DMS 273 (cell line): ENCODE data around the gene CC2D1A.

Experiments used
- DNase-seq: peaks from one replicate; lab custom pipeline; 2025; ENCODE audit not compliant: unreplicated experiment; lab: John Stamatoyannopoulos, UW

CC2D1A gene

DNA sequence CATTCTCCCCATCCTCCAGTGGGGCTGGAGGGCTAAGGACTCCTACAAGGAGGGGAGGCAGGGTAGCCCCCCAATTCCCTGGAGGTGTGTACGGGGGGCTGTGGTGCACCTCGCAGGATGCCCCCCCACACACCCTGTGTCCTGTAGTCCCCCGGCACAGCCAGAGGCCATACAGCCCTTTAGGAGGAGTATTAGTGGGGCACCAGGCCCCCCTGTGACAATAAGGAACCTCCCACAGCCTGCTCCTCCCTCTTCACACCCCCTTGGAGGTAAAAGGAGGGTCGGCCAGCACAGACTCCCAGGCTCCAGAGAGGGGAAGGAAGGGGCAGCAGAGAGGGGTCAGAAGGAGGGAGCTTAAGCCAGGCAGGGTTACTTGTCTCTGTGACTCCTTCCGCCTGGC, 29.2 kb upstream of the CC2D1A start, which contains the start of gene NANOS3:
Gene NANOS3, plus strand, starts transcription at position 301 of the 400 bp plus-strand sequence. CDS start 115 bp downstream, outside the sequence.
- DNase-seq, result no peak

GRCh38 chr19:13877303-13877702, 28.7 kb upstream of the CC2D1A start:
- DNase-seq, result no peak

- peak; percentile 97 for DNase-seq
Measured at GRCh38 chr19:13880059-13881043, 25.6 kb upstream of the CC2D1A start.

- peak; percentile 65 for DNase-seq
Measured at GRCh38 chr19:13881251-13881691, 24.7 kb upstream of the CC2D1A start.

GRCh38 chr19:13881692-13882418, 24.1 kb upstream of the CC2D1A start:
- DNase-seq, result no peak

- no peak for DNase-seq
Measured at GRCh38 chr19:13882419-13882795, 23.6 kb upstream of the CC2D1A start.

DNA sequence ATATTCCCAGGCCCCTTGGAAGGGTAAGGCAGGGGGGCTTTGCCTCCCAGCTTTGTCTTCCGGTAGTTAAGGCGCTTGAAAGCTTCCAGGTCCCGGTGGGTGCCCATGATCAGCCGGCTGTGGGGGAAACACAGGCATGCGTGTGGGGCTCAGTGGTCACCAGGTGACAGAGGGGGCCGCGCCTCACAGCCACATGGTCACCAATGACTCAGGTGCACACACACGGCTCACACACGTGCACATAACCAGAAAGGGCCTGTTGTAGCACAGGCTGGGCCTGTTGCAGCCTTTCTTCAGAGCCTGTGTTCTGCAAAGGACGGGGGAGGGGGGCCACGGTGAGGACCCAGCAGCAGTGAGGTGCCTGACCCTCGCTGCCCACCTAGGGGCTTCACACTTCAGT, 23.2 kb upstream of the CC2D1A start:
- DNase-seq, result no peak

- DNase-seq, result no peak
Measured at GRCh38 chr19:13883516-13884064, 22.4 kb upstream of the CC2D1A start.

- no peak for DNase-seq
Measured at GRCh38 chr19:13884726-13885591, 21.0 kb upstream of the CC2D1A start.

DNA sequence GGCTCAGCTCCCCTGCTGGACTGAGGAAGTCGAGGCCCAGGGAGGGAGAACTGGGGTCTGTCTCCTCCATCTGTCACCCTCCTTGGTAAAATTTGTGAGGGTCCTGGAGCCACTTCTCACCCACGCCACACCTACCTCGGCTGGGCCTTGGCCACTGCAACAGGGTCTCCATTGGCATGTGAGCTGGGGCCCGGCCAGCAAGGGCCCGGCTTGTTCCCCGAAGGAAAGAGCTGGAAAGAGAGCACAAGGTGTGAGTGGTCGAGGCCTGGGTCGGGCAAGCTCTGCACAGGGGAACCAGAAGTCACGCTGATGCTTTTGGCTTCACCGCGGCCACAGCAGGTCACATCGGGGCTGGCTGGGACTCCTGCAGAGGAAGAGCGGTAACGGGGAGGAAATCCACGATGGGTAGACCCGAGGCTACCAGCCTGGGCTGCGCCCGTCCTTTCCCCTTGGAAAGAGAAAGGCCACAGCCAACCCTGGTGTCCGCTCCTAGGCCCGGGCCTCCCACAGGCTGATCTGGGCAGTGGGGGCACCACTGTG, 20.1 kb upstream of the CC2D1A start:
- DNase-seq, result no peak

GRCh38 chr19:13887018-13887436, 19.0 kb upstream of the CC2D1A start:
- DNase-seq, result no peak

DNA sequence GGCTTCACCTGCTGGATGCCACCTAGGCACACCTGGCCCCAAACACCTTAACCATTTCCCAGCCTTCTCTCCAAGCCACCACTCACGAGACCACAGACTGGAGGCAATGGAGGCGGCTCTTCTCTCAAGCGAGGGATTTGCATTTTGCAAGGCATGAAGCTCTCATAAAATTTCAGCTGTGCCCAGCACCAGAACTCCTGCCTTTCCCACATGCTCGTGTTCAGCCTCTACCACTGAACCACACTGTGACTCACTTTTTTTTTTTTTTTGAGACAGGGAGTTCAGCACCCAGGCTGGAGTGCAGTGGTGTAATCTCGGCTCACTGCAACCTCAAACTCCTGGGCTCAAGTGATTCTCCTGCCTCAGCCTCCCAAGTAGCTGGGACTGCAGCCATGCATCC, 18.5 kb upstream of the CC2D1A start:
- DNase-seq, result no peak

GRCh38 chr19:13888281-13888680, 17.7 kb upstream of the CC2D1A start:
- peak; percentile 60 for DNase-seq

DNA sequence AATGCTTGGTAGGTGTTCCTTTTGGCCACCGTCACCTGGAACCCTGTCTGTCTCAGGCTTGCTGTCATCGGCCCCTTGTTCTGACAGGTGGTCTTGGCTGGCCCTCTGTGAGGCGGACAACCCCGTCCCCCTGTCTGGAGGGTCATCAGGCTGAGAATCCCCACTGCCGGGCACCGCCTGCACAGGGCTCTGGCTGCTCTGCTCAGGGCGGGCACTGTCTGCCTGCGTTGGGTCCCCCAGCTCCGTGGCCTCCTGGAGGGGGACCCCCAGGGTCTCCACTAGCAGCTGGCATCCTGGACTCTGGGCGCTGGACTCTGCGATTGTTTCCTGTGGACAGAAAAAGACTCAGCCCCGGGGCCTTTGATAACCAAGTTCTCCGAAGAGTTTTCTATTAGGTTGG, 15.9 kb upstream of the CC2D1A start:
- no peak for DNase-seq

GRCh38 chr19:13892870-13893269, 13.1 kb upstream of the CC2D1A start:
- DNase-seq, result no peak

- no peak for DNase-seq
Measured at GRCh38 chr19:13894552-13894951, 11.4 kb upstream of the CC2D1A start.

DNA sequence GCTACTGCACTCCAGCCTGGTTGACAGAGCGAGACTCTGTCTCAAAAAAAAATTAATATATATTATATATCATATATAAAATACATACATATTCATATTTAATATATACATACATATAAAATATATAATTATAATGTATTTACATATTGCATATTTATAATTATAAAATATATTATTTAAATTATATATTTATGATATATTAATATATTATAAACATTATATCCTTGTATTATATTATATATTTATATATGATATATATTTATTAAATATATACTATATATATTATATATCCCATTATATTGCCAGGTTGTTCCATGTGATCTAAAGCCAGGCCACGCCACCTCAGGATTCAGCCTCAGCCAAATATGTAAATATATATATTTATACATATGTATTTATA, 9.8 kb upstream of the CC2D1A start:
- no peak for DNase-seq

DNA sequence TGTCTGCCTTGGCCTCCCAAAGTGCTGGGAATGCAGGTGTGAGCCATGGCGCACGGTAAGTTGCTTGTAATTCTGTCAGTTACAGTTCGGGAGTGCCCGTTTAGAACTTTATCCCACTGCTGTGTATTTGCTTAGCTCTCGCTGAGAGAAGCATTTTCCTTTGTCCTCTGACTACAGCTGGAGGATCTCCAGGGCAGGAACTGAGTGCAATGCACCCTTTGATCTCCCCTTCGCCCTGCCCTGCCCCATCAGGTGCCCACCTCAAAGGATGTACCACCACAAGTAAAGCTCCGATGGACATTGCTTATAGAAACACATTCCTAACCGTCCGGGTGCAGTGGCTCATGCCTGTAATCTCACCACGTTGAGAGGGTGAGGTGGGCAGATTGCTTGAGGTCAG, 6.6 kb upstream of the CC2D1A start:
- no peak for DNase-seq

GRCh38 chr19:13899912-13900584, 6.0 kb upstream of the CC2D1A start:
- DNase-seq, result no peak
